Esophagus muscularis mucosa (tissue), 4 donors: ENCODE measurements around the gene WDR70. TPM values are rescaled to one million over a fixed set of nuclear protein-coding genes. Genes with fewer than 3 reads are reported as not detected.
"Not testable (repeated sequence)": the region's sequence is repeated elsewhere in the genome, so short reads cannot be mapped to it uniquely, and the experiment has no call there.

ENCODE experiments used
- DNase-seq: peaks from one replicate; pipeline ENCODE4 v3.0.0-alpha.2; 2017; ENCODE audit errors: extremely low spot score
- H3K27ac ChIP-seq, 4 donors: fragments of 200-600 bp; sonication (generic); replicated peaks in 1 of 4; 1 replicate in 3 of 4; 2 replicates in 1 of 4; pipeline ENCODE4 v1.5.1; 2016 to 2019; ENCODE audit warnings: mild to moderate bottlenecking in 1 of 4
- H3K27me3 ChIP-seq, 4 donors: fragments of 200-600 bp; sonication (generic); one replicate each; pipeline versions ENCODE4 v1.5.1 to v1.6.0; 2016 to 2019
- H3K36me3 ChIP-seq, 4 donors: fragments of 200-600 bp; sonication (generic); one replicate each; pipeline ENCODE4 v1.5.1; 2016 to 2019
- H3K4me1 ChIP-seq, 4 donors: fragments of 200-600 bp; sonication (generic); one replicate each; pipeline ENCODE4 v1.5.1; 2016 to 2019
- H3K4me3 ChIP-seq, 4 donors: fragments of 200-600 bp; sonication (generic); 1 replicate in 2 of 4; 2 replicates in 2 of 4; pipeline ENCODE4 v1.5.1; 2016 to 2019; ENCODE audit warnings: mild to moderate bottlenecking in 4 of 4, moderate library complexity in 1 of 4
- H3K9me3 ChIP-seq, 4 donors: fragments of 200-600 bp; sonication (generic); 1 replicate in 3 of 4; 2 replicates in 1 of 4; pipeline ENCODE4 v1.5.1; 2016 to 2019
- CTCF ChIP-seq, 3 experiments: fragments of 200-600 bp in 2 of 3; fragments of 450-650 bp in 1 of 3; sonication (generic) in 2 of 3; IDR thresholded peaks; one replicate each; pipeline ENCODE4 v1.5.1; 2017 to 2019; ENCODE audit warnings: antibody characterized with exemption in 3 of 3, mild to moderate bottlenecking in 2 of 3, moderate library complexity in 1 of 3
- EP300 ChIP-seq: sonication (generic); formaldehyde crosslinking; IDR thresholded peaks from one replicate; pipeline ENCODE4 v1.6.1; 2017; ENCODE audit warnings: antibody characterized with exemption
- POLR2A ChIP-seq: fragments of 450-650 bp; IDR thresholded peaks from one replicate; pipeline ENCODE4 v1.6.1; 2017; ENCODE audit warnings: antibody characterized with exemption, moderate library complexity, mild to moderate bottlenecking, low read depth
- POLR2AphosphoS5 ChIP-seq, 2 donors: sonication (generic); formaldehyde crosslinking; IDR thresholded peaks; one replicate each; pipeline ENCODE4 v1.6.1; 2017; ENCODE audit warnings: antibody characterized with exemption in 2 of 2
- WGBS: methylation state at CpG from one replicate; pipeline ENCODE4 v1.1.5; 2018; 5-methylcytosine and 5-hydroxymethylcytosine counted together
- intact Hi-C: fragments of 100-400 bp; cut with DNase I; formaldehyde crosslinking; loops from one replicate; pipeline ENCODE4 v1.15.1; 2023
- total RNA-seq, 4 donors: library from RNA; depleted of rRNA; stranded (reverse); fragments of >200 nt; gene quantifications; one replicate each; pipeline versions ENCODE4 v1.1.0 to v1.2.1, GENCODE V29; 2016

The WDR70 gene
- total RNA-seq, 4 donors from 2014 or later: 15.6 to 24.1 (median 19.6) TPM

GRCh38 chr5:37448941-37449340 lies 69.8 kb downstream of the WDR70 start:
- Histone ChIP-seq H3K27me3 (no peaks in the 10 kb centered on the region), H3K4me3 (no peak overlapping the region), H3K4me1 (no peaks in the 10 kb centered on the region), H3K27ac (no peak overlapping the region), H3K9me3 (no peaks in the 10 kb centered on the region), H3K36me3 (peaks cover under 1 to 35% (median 17%) of the 10 kb centered on the region in 4 donors)
- 95% methylated on average over 6 of the region's 6 CpGs for WGBS
- TF ChIP-seq POLR2AphosphoS5 (IDR thresholded peaks at IDR 0.05) (no peak), POLR2A (no peak), CTCF (IDR thresholded peaks at IDR 0.05) (no peak), EP300 (no peak)
- intact Hi-C loops: no loop called here
- DNase-seq: no peak

- H3K9me3 ChIP-seq, H3K4me3 ChIP-seq, DNase-seq, H3K4me1 ChIP-seq, intact Hi-C loops, H3K27ac ChIP-seq, H3K27me3 ChIP-seq: not testable (repeated sequence)
- H3K36me3 ChIP-seq: peaks cover 0 to 18% (median 7%) of the 10 kb centered on the region in 4 donors
- WGBS: 99% methylated on average over 3 of the region's 3 CpGs
Observed at GRCh38 chr5:37451991-37452390, 72.9 kb downstream of the WDR70 start.

GRCh38 chr5:37453252-37453651 lies 74.1 kb downstream of the WDR70 start:
- intact Hi-C loops, H3K4me3 ChIP-seq, H3K9me3 ChIP-seq, H3K4me1 ChIP-seq, H3K27me3 ChIP-seq, H3K27ac ChIP-seq, DNase-seq: not testable (repeated sequence)
- H3K36me3 ChIP-seq: peaks cover 0 to 18% (median 7%) of the 10 kb centered on the region in 4 donors
- WGBS: 96% methylated on average over 7 of the region's 7 CpGs

- 82% methylated on average over 1 of the region's 1 CpG for WGBS
- H3K27ac ChIP-seq, H3K9me3 ChIP-seq, H3K4me3 ChIP-seq, H3K27me3 ChIP-seq, H3K4me1 ChIP-seq, DNase-seq, intact Hi-C loops: not testable (repeated sequence)
- H3K36me3 ChIP-seq: peaks cover 0 to 18% (median 7%) of the 10 kb centered on the region in 4 donors
Observed at GRCh38 chr5:37454402-37455055, 75.4 kb downstream of the WDR70 start.

GRCh38 chr5:37463191-37464051 lies 84.3 kb downstream of the WDR70 start:
- DNase-seq, H3K9me3 ChIP-seq, H3K27ac ChIP-seq, intact Hi-C loops, H3K4me1 ChIP-seq, H3K4me3 ChIP-seq, H3K27me3 ChIP-seq, H3K36me3 ChIP-seq: not testable (repeated sequence)
- 81% methylated on average over 7 of the region's 7 CpGs for WGBS

GRCh38 chr5:37464581-37464980 lies 85.5 kb downstream of the WDR70 start:
- H3K27ac ChIP-seq, intact Hi-C loops, H3K4me1 ChIP-seq, H3K27me3 ChIP-seq, H3K4me3 ChIP-seq, H3K9me3 ChIP-seq, H3K36me3 ChIP-seq, DNase-seq: not testable (repeated sequence)
- TF ChIP-seq CTCF (IDR thresholded peaks at IDR 0.05): peak in 1 of 3 experiments; percentile 33
- 24% methylated on average over 2 of the region's 2 CpGs for WGBS

GRCh38 chr5:37469383-37469782 lies 90.3 kb downstream of the WDR70 start:
- H3K36me3 ChIP-seq, H3K27ac ChIP-seq, intact Hi-C loops, DNase-seq, H3K4me1 ChIP-seq, H3K27me3 ChIP-seq, H3K4me3 ChIP-seq: not testable (repeated sequence)
- 100% methylated on average over 1 of the region's 1 CpG for WGBS
- peaks cover 0 to 14% (median 0%) of the 10 kb centered on the region in 4 donors for H3K9me3 ChIP-seq
